Activated T-cell treated with anti-CD3 and anti-CD28 coated beads, Interleukin-2, amount 50 U/mL, for 24 hours (primary cell): ENCODE measurements around the gene DRAM2.

ENCODE experiments used
- DNase-seq: peaks from one replicate; pipeline ENCODE4 v3.0.0-alpha.2; 2020
- H3K27ac Mint-ChIP-seq: 2 replicates; pipeline ENCODE4 v1.8.0; 2020; ENCODE audit warnings: mild to moderate bottlenecking, mixed read lengths
- H3K27me3 Mint-ChIP-seq: 2 replicates; pipeline ENCODE4 v1.8.0; 2020; ENCODE audit warnings: mixed read lengths
- H3K36me3 Mint-ChIP-seq: 2 replicates; pipeline ENCODE4 v1.8.0; 2020; ENCODE audit warnings: low read depth, mixed read lengths
- H3K4me1 Mint-ChIP-seq: 2 replicates; pipeline ENCODE4 v1.8.0; 2020; ENCODE audit warnings: low read depth, mixed read lengths
- H3K4me3 Mint-ChIP-seq: 2 replicates; pipeline ENCODE4 v1.8.0; 2020; ENCODE audit warnings: mild to moderate bottlenecking, moderate library complexity, mixed read lengths
- H3K9me3 Mint-ChIP-seq: 2 replicates; pipeline ENCODE4 v1.8.0; 2020; ENCODE audit warnings: mixed read lengths

The DRAM2 gene

GRCh38 chr1:111139956-111140679 lies at the start of gene DRAM2, which contains the start of gene CEPT1:
Gene DRAM2, minus strand, starts transcription at chr1:111140093. Its CDS starts 8,539 bp downstream, at chr1:111131554.
Gene CEPT1, plus strand, starts transcription at chr1:111140223. Its CDS starts 7,492 bp downstream, at chr1:111147715.
- H3K36me3 Mint-ChIP-seq = peaks cover 43% of the 10 kb centered on the region
- no peaks in the 10 kb centered on the region for H3K9me3 Mint-ChIP-seq
- peak within 1 kb of the TSS; percentile 96 for H3K27ac Mint-ChIP-seq
- no peaks in the 10 kb centered on the region for H3K27me3 Mint-ChIP-seq
- H3K4me3 Mint-ChIP-seq = peak within 1 kb of the TSS; percentile 94
- peak; percentile 90 for DNase-seq
- H3K4me1 Mint-ChIP-seq = peaks cover 51% of the 10 kb centered on the region

GRCh38 chr1:111184663-111185062 lies 44.8 kb upstream of the DRAM2 start:
- H3K27ac Mint-ChIP-seq = peak overlapping the region; percentile 76
- no peaks in the 10 kb centered on the region for H3K9me3 Mint-ChIP-seq
- H3K27me3 Mint-ChIP-seq = no peaks in the 10 kb centered on the region
- H3K4me1 Mint-ChIP-seq = peaks cover 84% of the 10 kb centered on the region
- H3K36me3 Mint-ChIP-seq = peaks cover 93% of the 10 kb centered on the region
- DNase-seq = no peak
- H3K4me3 Mint-ChIP-seq = no peak overlapping the region

GRCh38 chr1:111183308-111184069 lies 43.6 kb upstream of the DRAM2 start:
- no peak overlapping the region for H3K4me3 Mint-ChIP-seq
- peaks cover 78% of the 10 kb centered on the region for H3K4me1 Mint-ChIP-seq
- H3K27ac Mint-ChIP-seq = peak overlapping the region; percentile 70
- DNase-seq = no peak
- H3K36me3 Mint-ChIP-seq = peaks cover 93% of the 10 kb centered on the region
- H3K9me3 Mint-ChIP-seq = no peaks in the 10 kb centered on the region
- H3K27me3 Mint-ChIP-seq = no peaks in the 10 kb centered on the region

- peaks cover 90% of the 10 kb centered on the region for H3K36me3 Mint-ChIP-seq
- H3K9me3 Mint-ChIP-seq = no peaks in the 10 kb centered on the region
- no peak for DNase-seq
- peak overlapping the region; percentile 51 for H3K27ac Mint-ChIP-seq
- H3K4me3 Mint-ChIP-seq = no peak overlapping the region
- H3K4me1 Mint-ChIP-seq = peaks cover 66% of the 10 kb centered on the region
- no peaks in the 10 kb centered on the region for H3K27me3 Mint-ChIP-seq
Observed at GRCh38 chr1:111182052-111182451, 42.2 kb upstream of the DRAM2 start.

- H3K9me3 Mint-ChIP-seq = no peaks in the 10 kb centered on the region
- DNase-seq = no peak
- H3K27ac Mint-ChIP-seq = peak overlapping the region; percentile 85
- H3K36me3 Mint-ChIP-seq = peaks cover 89% of the 10 kb centered on the region
- no peaks in the 10 kb centered on the region for H3K27me3 Mint-ChIP-seq
- no peak overlapping the region for H3K4me3 Mint-ChIP-seq
- peaks cover 50% of the 10 kb centered on the region for H3K4me1 Mint-ChIP-seq
Observed at GRCh38 chr1:111179968-111180533, 40.2 kb upstream of the DRAM2 start.

GRCh38 chr1:111176678-111177077 lies 36.8 kb upstream of the DRAM2 start:
- Mint-ChIP-seq H3K27me3 (no peaks in the 10 kb centered on the region), H3K4me1 (peaks cover 47% of the 10 kb centered on the region), H3K4me3 (no peak overlapping the region), H3K9me3 (no peaks in the 10 kb centered on the region), H3K27ac (no peak overlapping the region), H3K36me3 (peaks cover 90% of the 10 kb centered on the region)
- DNase-seq = no peak

- H3K4me1 Mint-ChIP-seq = peaks cover 46% of the 10 kb centered on the region
- no peaks in the 10 kb centered on the region for H3K27me3 Mint-ChIP-seq
- no peak for DNase-seq
- peaks cover 87% of the 10 kb centered on the region for H3K36me3 Mint-ChIP-seq
- H3K27ac Mint-ChIP-seq = no peak overlapping the region
- no peaks in the 10 kb centered on the region for H3K9me3 Mint-ChIP-seq
- H3K4me3 Mint-ChIP-seq = no peak overlapping the region
Observed at GRCh38 chr1:111175349-111175748, 35.5 kb upstream of the DRAM2 start.

- H3K36me3 Mint-ChIP-seq = peaks cover 83% of the 10 kb centered on the region
- DNase-seq = no peak
- H3K9me3 Mint-ChIP-seq = no peaks in the 10 kb centered on the region
- H3K27me3 Mint-ChIP-seq = no peaks in the 10 kb centered on the region
- H3K27ac Mint-ChIP-seq = peak overlapping the region; percentile 54
- H3K4me3 Mint-ChIP-seq = no peak overlapping the region
- H3K4me1 Mint-ChIP-seq = peaks cover 36% of the 10 kb centered on the region
Observed at GRCh38 chr1:111174070-111174469, 34.2 kb upstream of the DRAM2 start.

GRCh38 chr1:111172463-111172862 lies 32.6 kb upstream of the DRAM2 start:
- peaks cover 83% of the 10 kb centered on the region for H3K36me3 Mint-ChIP-seq
- no peak overlapping the region for H3K4me3 Mint-ChIP-seq
- no peak for DNase-seq
- H3K27ac Mint-ChIP-seq = no peak overlapping the region
- no peaks in the 10 kb centered on the region for H3K9me3 Mint-ChIP-seq
- peaks cover 38% of the 10 kb centered on the region for H3K4me1 Mint-ChIP-seq
- H3K27me3 Mint-ChIP-seq = no peaks in the 10 kb centered on the region

- no peak for DNase-seq
- no peaks in the 10 kb centered on the region for H3K9me3 Mint-ChIP-seq
- peaks cover 76% of the 10 kb centered on the region for H3K36me3 Mint-ChIP-seq
- no peak overlapping the region for H3K4me3 Mint-ChIP-seq
- no peaks in the 10 kb centered on the region for H3K27me3 Mint-ChIP-seq
- H3K27ac Mint-ChIP-seq = no peak overlapping the region
- H3K4me1 Mint-ChIP-seq = peaks cover 25% of the 10 kb centered on the region
Observed at GRCh38 chr1:111164151-111164550, 24.3 kb upstream of the DRAM2 start.

- Mint-ChIP-seq H3K4me3 (no peak overlapping the region), H3K9me3 (no peaks in the 10 kb centered on the region), H3K36me3 (peaks cover 74% of the 10 kb centered on the region), H3K4me1 (peaks cover 27% of the 10 kb centered on the region), H3K27me3 (no peaks in the 10 kb centered on the region), H3K27ac (no peak overlapping the region)
- no peak for DNase-seq
Observed at GRCh38 chr1:111163363-111163762, 23.5 kb upstream of the DRAM2 start.

- no peak for DNase-seq
- no peaks in the 10 kb centered on the region for H3K27me3 Mint-ChIP-seq
- H3K4me3 Mint-ChIP-seq = no peak overlapping the region
- H3K27ac Mint-ChIP-seq = peak overlapping the region; percentile 28
- peaks cover 23% of the 10 kb centered on the region for H3K4me1 Mint-ChIP-seq
- peaks cover 67% of the 10 kb centered on the region for H3K36me3 Mint-ChIP-seq
- H3K9me3 Mint-ChIP-seq = no peaks in the 10 kb centered on the region
Observed at GRCh38 chr1:111162488-111162880, 22.6 kb upstream of the DRAM2 start.

GRCh38 chr1:111161843-111162487 lies 22.1 kb upstream of the DRAM2 start:
- Mint-ChIP-seq H3K27ac (no peak overlapping the region), H3K4me1 (peaks cover 23% of the 10 kb centered on the region), H3K27me3 (no peaks in the 10 kb centered on the region), H3K36me3 (peaks cover 69% of the 10 kb centered on the region), H3K4me3 (no peak overlapping the region), H3K9me3 (no peaks in the 10 kb centered on the region)
- no peak for DNase-seq

GRCh38 chr1:111157431-111157830 lies 17.5 kb upstream of the DRAM2 start:
- no peaks in the 10 kb centered on the region for H3K27me3 Mint-ChIP-seq
- no peaks in the 10 kb centered on the region for H3K9me3 Mint-ChIP-seq
- no peak overlapping the region for H3K27ac Mint-ChIP-seq
- H3K4me1 Mint-ChIP-seq = peaks cover 47% of the 10 kb centered on the region
- H3K4me3 Mint-ChIP-seq = no peak overlapping the region
- no peak for DNase-seq
- peaks cover 80% of the 10 kb centered on the region for H3K36me3 Mint-ChIP-seq
